Glomerular endothelial cell (primary cell): ENCODE results near the gene PDE10A. TPM values are rescaled to one million over a fixed set of nuclear protein-coding genes. Genes with fewer than 3 reads are reported as not detected.

Experiments
- DNase-seq: peaks from one replicate; pipeline ENCODE4 v3.0.0-alpha.2; 2011; ENCODE audit warnings: low read depth, low spot score; ENCODE audit errors: extremely low read depth
- total RNA-seq: library from RNA; depleted of rRNA; stranded (reverse); fragments of >200 nt; gene quantifications from 2 replicates; pipeline ENCODE4 v1.2.3, GENCODE V29; 2015

PDE10A gene
- total RNA-seq, 1 donor from 2014 or later, result 10.0 TPM

DNA sequence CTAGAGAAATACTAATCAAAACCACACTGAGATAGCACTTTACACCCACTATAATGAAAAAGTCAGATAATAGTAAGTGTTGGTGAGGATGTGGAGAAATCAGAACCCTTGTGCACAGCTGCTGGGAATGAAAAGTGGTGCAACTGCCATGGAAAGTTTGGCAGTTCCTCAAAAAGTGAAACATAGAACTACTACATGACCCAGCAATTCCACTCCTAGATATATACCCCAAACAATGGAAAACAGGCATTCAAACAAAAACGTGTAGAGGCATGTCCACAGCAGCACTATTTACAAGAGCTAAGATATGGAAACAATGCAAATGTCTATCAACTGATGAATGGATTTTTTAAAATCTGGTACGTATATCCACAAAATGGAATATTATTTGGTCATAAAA lies 236.1 kb downstream of the PDE10A start:
- DNase-seq, result no peak

GRCh38 chr6:165422192-165422591 lies 240.8 kb downstream of the PDE10A start:
- no peak for DNase-seq

- DNase-seq, result no peak
These were observed 245.7 kb downstream of the PDE10A start for GRCh38 chr6:165417278-165417865.

DNA sequence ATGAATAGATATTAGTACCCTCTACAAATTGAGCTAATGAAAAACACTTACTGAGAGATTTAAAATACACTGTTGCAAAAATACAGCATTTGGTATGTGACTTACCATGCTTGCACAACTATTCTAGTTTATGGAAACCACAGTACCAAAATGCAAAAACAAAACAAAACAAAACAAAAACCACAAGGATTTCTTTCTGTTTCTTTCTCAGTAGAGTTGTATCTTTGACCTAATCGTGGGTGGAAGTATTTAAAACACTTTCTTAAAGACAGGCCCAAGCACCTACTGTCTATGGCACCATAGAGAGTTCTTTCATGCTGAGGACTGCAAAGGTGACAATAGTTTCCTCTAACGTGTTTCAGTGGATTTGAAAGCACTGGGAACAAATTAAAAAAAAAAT lies 258.3 kb downstream of the PDE10A start:
- DNase-seq, result no peak

DNA sequence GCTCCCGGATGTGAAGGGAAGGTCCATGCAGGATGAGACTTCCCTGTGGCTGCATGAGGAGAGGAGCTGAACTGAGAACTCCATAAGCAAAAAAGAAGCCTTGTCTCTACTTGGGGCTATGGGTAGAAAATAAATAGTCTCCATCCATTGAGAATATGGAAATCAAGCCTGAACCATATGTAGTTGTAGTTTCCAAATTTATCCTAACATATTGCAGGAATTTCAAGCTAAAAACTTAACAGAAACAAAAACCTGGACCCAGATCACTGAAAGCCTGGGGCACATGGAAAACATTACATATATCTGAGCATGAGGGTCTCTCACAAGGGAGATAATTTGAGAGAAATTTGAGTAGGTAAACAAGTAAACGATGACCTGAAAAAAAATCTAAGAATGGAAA lies 258.7 kb downstream of the PDE10A start:
- no peak for DNase-seq

GRCh38 chr6:165403006-165403595 lies 259.9 kb downstream of the PDE10A start:
- DNase-seq, result no peak

GRCh38 chr6:165401092-165401491 lies 261.9 kb downstream of the PDE10A start:
- DNase-seq, result no peak

GRCh38 chr6:165390475-165390874 lies 272.6 kb downstream of the PDE10A start:
- DNase-seq, result no peak

DNA sequence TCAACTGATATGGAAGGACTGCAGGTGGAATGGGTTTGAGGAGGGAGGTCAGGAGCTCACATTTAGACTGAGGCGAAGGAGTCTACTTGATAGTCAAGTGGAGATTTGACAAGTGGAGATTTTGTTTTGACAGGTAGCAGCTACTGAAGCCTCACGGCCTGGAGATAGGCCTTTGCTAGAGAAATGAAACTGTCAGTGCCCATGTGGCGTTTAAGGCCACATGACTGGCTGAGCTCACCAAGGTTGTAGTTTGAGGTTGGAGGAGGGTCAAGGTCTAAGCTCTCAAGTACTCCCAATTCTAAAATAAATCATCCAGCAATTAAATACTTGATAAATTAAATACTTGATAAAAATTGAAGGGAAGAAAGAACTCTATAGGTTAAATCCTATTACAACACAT lies 273.5 kb downstream of the PDE10A start:
- DNase-seq, result no peak

- no peak for DNase-seq
These were observed 279.7 kb downstream of the PDE10A start for GRCh38 chr6:165383323-165383722.

GRCh38 chr6:165376100-165376499 lies 286.9 kb downstream of the PDE10A start:
- no peak for DNase-seq

- no peak for DNase-seq
These were observed 297.7 kb downstream of the PDE10A start for GRCh38 chr6:165365371-165365770.

- no peak for DNase-seq
These were observed 317.3 kb downstream of the PDE10A start for GRCh38 chr6:165345700-165346099.

DNA sequence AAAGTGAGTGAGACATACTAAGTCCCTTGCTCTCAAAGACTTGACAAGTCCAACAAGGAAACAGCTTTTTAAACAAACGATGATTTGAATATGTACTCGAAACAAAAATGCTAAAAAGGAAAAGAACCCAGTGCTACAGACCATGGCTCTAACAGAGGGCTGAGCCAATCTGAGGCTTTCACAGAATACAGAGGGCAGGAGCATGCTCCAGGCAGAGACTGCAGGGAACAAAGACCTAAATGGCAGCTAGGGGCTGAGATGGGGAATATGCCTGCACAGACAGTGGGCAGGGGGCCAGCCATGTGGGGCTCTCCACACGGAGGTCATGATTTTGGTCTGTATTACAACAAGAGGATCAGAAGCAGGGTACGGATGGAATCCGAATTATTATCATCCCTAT lies 322.5 kb downstream of the PDE10A start:
- no peak for DNase-seq

GRCh38 chr6:165325609-165326008 lies 337.4 kb downstream of the PDE10A start:
- no peak for DNase-seq

GRCh38 chr6:165321555-165322145 lies 341.4 kb downstream of the PDE10A start:
- DNase-seq, result no peak

- DNase-seq, result no peak
These were observed 341.9 kb downstream of the PDE10A start for GRCh38 chr6:165321150-165321549.

- no peak for DNase-seq
These were observed 345.3 kb downstream of the PDE10A start for GRCh38 chr6:165317723-165318122.

- DNase-seq, result peak; percentile 52
These were observed 353.9 kb downstream of the PDE10A start, which contains the start of gene C6orf118 for GRCh38 chr6:165308926-165309731. Gene C6orf118, minus strand, starts transcription at chr6:165309605. Its CDS starts 19 bp downstream, at chr6:165309586.

GRCh38 chr6:165306955-165307354 lies 356.1 kb downstream of the PDE10A start:
- DNase-seq, result no peak
